Suprapubic skin (tissue), 3 donors: Measurements from ENCODE around the gene AMBP.

Experiments used
- CTCF ChIP-seq, 2 donors: fragments of 200-600 bp in 1 of 2; fragments of 450-650 bp in 1 of 2; sonication (generic) in 1 of 2; IDR thresholded peaks; one replicate each; pipeline ENCODE4 v1.5.1; 2016 to 2019; ENCODE audit warnings: antibody characterized with exemption in 2 of 2, mild to moderate bottlenecking in 1 of 2, moderate library complexity in 1 of 2
- POLR2AphosphoS5 ChIP-seq, 3 donors: sonication (generic); formaldehyde crosslinking; IDR thresholded peaks; one replicate each; pipeline ENCODE4 v1.6.1; 2017; ENCODE audit warnings: antibody characterized with exemption in 3 of 3

GRCh38 chr9:114061830-114062474 lies 16.1 kb downstream of the AMBP start:
- TF ChIP-seq CTCF (IDR thresholded peaks at IDR 0.05) (no peak), POLR2AphosphoS5 (IDR thresholded peaks at IDR 0.05) (no peak)
